AG04450 (cell line): Measurements from ENCODE around the gene MED13L. TPM values are rescaled to one million over a fixed set of nuclear protein-coding genes. Genes with fewer than 3 reads are reported as not detected.

ENCODE experiments used
- CTCF ChIA-PET: fragments of 300-600, 350-600 bp; formaldehyde crosslinking; extraction: SDS; loops from one replicate; lab custom pipeline; 2022; ENCODE audit warnings: antibody characterized with exemption, inconsistent platforms; lab: Charles Lee
- POLR2A ChIA-PET: fragments of 350-600 bp; formaldehyde crosslinking; extraction: SDS; loops from one replicate; lab custom pipeline; 2021; ENCODE audit warnings: antibody characterized with exemption, inconsistent platforms; lab: Yijun Ruan, JAX
- DNase-seq: peaks from one replicate; pipeline ENCODE4 v3.0.0-alpha.2; 2011; ENCODE audit warnings: low read depth, low spot score
- H3K27ac ChIP-seq: one replicate; pipeline ENCODE4 v1.5.1; 2012; ENCODE audit warnings: low read depth, low read length, control low read depth
- H3K27me3 ChIP-seq: one replicate; pipeline ENCODE4 v1.6.0; 2012; ENCODE audit warnings: low read length; ENCODE audit not compliant: control insufficient read depth, insufficient read depth
- H3K4me3 ChIP-seq: 2 replicates; pipeline ENCODE4 v1.5.1; 2011; ENCODE audit warnings: mild to moderate bottlenecking, low read depth, low read length, control low read depth
- H3K9me3 ChIP-seq: 2 replicates; pipeline ENCODE4 v1.5.1; 2012; ENCODE audit warnings: low read length; ENCODE audit not compliant: control insufficient read depth, insufficient read depth
- polyA plus RNA-seq: library from polyadenylated mRNA; depleted of rRNA; stranded (reverse); fragments of >200 nt; gene quantifications from 2 replicates; pipeline ENCODE4 v1.2.3, GENCODE V29; 2011
- TF ChIP-seq, protein P1 (sequence below): IDR thresholded peaks from 2 replicates; pipeline ENCODE4 v1.5.1; 2011; ENCODE audit warnings: low read depth, low read length, control low read depth, inconsistent platforms

The MED13L gene
- polyA plus RNA-seq, 1 experiment = 56.2 TPM

DNA sequence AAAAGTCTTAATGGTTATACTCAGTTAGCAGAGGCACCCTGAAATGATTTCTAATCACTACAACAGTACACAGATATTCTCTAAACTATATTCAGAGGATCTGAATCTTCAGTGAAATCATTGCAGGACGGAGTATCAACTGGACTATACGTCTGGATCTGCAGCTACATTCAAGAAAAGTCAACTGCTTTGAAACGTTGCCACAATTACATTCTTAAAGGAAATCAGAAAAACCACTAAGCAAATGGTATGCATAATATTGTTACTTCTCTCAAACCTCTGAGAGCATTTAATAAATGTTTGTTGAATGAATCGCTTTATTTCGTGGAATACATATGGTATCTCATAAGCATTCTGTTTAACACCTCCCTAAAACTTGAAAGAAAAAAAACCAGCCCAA lies 67.4 kb downstream of the MED13L start:
- no peaks in the 10 kb centered on the region for H3K9me3 ChIP-seq
- H3K4me3 ChIP-seq = no peak overlapping the region
- POLR2A ChIA-PET = interaction anchor here (0.6 kb wide), 1 partner anchor 380 kb away, joined by 4 read pairs; no protein-coding TSS in a partner anchor
- no peak for DNase-seq
- no peaks in the 10 kb centered on the region for H3K27me3 ChIP-seq
- TF ChIP-seq, protein P1, sequence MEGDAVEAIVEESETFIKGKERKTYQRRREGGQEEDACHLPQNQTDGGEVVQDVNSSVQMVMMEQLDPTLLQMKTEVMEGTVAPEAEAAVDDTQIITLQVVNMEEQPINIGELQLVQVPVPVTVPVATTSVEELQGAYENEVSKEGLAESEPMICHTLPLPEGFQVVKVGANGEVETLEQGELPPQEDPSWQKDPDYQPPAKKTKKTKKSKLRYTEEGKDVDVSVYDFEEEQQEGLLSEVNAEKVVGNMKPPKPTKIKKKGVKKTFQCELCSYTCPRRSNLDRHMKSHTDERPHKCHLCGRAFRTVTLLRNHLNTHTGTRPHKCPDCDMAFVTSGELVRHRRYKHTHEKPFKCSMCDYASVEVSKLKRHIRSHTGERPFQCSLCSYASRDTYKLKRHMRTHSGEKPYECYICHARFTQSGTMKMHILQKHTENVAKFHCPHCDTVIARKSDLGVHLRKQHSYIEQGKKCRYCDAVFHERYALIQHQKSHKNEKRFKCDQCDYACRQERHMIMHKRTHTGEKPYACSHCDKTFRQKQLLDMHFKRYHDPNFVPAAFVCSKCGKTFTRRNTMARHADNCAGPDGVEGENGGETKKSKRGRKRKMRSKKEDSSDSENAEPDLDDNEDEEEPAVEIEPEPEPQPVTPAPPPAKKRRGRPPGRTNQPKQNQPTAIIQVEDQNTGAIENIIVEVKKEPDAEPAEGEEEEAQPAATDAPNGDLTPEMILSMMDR = no peak
- CTCF ChIA-PET = no interaction called here
- H3K27ac ChIP-seq = no peak overlapping the region

- CTCF ChIA-PET = no interaction called here
- DNase-seq = no peak
- POLR2A ChIA-PET = no interaction called here
- TF ChIP-seq, protein P1 = no peak
- H3K27me3 ChIP-seq = no peaks in the 10 kb centered on the region
- H3K9me3 ChIP-seq = no peaks in the 10 kb centered on the region
- no peak overlapping the region for H3K4me3 ChIP-seq
- no peak overlapping the region for H3K27ac ChIP-seq
These were observed 68.0 kb downstream of the MED13L start for GRCh38 chr12:116209503-116209902.

GRCh38 chr12:116207274-116207673 lies 70.2 kb downstream of the MED13L start:
- Histone ChIP-seq H3K27me3 (no peaks in the 10 kb centered on the region), H3K4me3 (no peak overlapping the region), H3K27ac (no peak overlapping the region), H3K9me3 (no peaks in the 10 kb centered on the region)
- ChIA-PET POLR2A (no interaction called here), CTCF (no interaction called here)
- TF ChIP-seq, protein P1 = no peak
- DNase-seq = no peak

DNA sequence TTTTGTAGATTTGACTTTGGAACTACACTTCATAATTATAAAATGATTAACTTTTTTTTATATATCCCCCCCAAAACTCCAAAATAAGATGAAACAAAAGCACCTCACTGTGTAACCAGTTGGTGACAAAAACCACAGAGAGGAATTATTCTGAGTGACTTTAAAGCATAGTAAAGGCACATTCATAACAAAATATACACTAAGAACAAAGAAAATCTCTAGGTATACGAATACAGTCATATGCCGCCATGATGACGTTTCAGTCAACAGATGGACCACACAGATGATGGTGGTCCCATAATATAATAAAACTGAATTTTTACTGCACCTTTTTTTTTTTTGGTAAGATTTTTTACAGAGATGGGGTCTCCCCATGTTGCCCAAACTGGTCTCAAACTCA lies 70.7 kb downstream of the MED13L start:
- POLR2A ChIA-PET = no interaction called here
- CTCF ChIA-PET = no interaction called here
- Histone ChIP-seq H3K4me3 (no peak overlapping the region), H3K27me3 (no peaks in the 10 kb centered on the region), H3K9me3 (no peaks in the 10 kb centered on the region), H3K27ac (no peak overlapping the region)
- TF ChIP-seq, protein P1 = no peak
- no peak for DNase-seq

GRCh38 chr12:116204785-116205184 lies 72.7 kb downstream of the MED13L start:
- H3K27ac ChIP-seq = no peak overlapping the region
- POLR2A ChIA-PET = no interaction called here
- TF ChIP-seq, protein P1 = no peak
- no peak overlapping the region for H3K4me3 ChIP-seq
- H3K9me3 ChIP-seq = no peaks in the 10 kb centered on the region
- H3K27me3 ChIP-seq = no peaks in the 10 kb centered on the region
- no peak for DNase-seq
- CTCF ChIA-PET = interaction anchor here (1.2 to 1.4 kb wide), 2 partner anchors 189 to 404 kb away, joined by 3 read pairs; no protein-coding TSS in a partner anchor
